ENCODE measurements around the gene SRPX2.

SRPX2 gene

DNA sequence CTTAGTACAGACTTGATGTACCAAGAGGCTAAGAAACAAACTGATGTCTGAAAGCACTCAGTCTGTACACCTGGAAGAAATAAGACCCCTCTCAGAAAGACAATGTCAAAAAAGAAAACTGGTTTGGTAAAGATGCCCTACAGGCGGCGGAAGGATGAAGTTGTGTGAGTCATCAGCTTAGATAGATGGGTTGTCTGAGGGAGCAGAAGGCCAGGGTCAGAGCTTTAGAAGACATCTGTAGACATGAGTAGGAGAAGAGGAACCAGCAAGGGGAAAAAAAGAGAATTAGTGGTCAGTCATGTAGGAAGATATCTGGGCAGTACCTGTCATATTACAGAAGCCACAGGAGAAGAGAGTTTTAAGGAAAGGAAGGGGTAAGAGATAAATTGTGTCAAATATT, 8.3 kb downstream of the SRPX2 start:
- DNase-seq = no peak

DNA sequence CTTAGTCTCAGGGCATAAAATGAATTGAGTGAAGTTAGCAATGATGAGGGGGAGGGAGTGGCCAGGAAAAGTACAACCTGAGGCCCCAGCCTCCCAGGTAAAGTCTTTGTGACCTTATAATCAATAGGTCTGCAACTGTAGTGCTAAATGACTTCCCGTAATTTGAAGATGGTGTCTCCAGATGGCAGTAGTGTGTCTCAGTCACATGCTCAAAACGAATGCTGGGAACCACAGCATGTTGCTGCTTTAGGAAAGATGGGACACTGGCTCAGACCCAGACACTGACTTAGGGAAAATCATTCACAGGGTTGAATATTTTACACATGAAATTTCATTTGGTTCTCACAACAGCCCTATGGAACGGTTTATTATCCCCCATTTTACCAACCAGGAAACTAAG, 10.3 kb downstream of the SRPX2 start:
- no peak for DNase-seq

DNA sequence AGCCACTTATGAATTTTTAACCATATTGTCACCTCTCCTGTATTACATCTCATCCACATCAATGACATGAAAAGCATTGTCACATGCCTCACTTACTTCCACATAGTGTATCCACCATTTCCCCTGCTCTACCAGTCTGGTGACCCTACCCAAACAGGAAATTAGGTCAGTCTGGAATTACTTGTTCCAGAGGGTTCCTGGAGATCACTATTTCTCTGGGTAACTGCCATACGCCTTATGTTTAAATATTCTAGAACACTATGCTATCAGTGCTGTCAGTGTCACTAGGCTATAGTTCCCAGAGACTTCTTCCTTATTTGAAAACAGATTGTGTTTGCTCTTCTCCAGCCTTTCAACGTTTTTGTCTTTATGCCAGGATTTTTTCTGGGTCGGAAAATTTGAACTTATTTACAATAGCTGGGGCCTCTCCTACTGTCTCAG, 15.0 kb downstream of the SRPX2 start:
- no peak for DNase-seq

DNA sequence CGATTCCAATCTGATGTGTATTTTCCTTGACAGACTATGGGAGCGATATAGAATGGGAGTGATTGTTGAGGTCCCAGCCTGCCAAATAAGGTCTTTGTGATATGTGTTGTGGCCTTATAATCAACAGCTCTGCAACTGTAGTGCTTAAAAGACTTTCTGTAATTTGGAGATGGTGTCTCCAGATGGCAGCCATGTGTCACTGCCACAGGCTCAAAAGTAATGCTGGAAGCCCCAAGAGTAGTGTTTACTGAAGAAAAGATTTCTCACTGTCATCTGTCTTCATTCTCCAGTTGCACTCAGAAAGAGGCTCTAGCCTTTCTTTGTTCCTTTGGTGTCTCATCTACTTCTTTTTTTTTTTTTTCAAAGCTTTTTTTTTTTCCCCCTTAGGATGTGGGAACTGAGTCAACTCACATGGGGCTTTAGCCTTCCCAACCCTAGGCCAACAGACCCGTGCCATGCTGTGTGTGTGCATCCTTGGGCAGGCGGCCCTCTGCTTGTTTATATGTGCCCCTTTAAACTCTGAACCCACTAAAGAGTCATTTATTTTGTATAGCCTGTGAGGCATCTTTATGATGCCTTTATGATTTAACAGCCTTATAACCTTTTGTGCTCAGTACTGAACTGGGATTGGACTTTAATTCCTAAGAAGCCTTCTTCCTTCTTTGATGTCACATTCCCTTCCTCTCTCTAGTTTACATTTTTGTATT, 15.6 kb downstream of the SRPX2 start:
- DNase-seq = no peak

DNA sequence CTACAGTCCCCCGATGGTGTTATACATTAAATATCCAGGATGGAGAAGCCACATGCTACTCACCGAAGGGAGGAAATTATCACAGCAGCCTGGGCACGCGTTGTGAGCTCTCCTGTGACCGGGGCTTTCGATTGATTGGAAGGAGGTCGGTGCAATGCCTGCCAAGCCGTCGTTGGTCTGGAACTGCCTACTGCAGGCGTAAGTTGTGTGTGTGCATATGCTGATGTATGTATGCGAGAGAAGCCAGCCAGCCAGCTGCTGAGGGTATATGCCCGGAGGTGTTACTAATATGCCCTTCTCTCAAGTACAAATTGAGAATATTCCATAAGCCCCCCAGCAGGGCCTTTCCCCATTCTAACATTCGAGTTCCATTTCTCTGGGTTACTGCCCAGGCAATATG, 18.2 kb downstream of the SRPX2 start:
- no peak for DNase-seq

DNA sequence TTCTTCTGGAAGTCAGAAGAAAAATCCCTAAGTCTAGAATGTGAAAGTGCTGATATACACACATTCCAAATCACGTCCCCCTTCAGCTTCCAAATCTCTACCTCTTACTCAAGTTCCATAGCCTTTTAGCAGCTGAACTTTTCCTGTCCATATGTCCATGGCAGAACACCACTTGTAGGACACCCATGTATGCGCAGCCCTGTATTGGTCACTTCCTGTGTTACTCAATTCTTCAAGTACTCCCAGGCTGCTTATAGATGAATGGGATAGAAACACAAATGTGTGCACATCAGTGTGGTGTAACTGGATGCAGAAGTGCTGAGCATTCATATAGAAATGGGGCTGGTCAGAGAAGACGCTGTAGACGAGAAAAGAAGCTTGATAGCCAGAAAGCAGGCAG, 18.8 kb downstream of the SRPX2 start:
- DNase-seq = no peak

DNA sequence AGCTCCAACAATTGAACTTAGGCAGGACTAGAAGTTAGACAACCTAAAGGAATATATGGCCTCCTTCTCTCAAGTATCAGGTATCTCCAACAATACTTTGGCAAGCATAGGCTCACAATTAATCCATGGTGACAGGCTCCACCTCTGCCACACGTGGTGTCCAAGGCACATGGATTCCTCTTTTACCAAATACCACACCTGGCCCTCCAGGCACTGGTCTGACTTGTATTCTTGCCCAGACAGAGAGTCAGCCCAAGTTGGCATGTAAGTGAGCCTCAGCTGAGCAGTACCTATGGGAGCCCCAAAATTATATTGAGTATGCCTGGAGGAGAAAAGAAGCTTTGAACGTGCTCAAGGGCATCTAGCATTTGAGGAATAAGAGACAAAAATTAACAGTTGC, 19.6 kb downstream of the SRPX2 start:
- DNase-seq = no peak

DNA sequence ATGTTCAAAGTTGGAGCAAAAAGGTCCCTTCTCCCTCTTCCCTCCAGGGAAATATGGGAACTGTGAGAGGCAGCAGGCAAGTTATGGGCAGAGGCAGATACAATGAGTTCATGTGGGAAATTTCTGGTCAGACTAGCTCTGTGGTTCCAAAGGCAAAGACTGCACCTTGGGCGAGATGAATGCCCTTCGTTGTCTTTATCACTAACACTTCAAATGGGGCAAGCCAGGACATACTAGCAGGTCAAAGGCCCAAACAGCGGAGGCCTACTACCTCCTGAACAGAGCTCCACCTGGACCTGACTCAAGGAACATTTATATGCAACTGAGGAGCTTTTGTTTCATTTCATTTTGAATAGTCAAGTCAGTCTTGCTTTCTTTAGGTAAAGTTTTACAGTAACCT, 29.0 kb downstream of the SRPX2 start:
- DNase-seq = no peak

DNA sequence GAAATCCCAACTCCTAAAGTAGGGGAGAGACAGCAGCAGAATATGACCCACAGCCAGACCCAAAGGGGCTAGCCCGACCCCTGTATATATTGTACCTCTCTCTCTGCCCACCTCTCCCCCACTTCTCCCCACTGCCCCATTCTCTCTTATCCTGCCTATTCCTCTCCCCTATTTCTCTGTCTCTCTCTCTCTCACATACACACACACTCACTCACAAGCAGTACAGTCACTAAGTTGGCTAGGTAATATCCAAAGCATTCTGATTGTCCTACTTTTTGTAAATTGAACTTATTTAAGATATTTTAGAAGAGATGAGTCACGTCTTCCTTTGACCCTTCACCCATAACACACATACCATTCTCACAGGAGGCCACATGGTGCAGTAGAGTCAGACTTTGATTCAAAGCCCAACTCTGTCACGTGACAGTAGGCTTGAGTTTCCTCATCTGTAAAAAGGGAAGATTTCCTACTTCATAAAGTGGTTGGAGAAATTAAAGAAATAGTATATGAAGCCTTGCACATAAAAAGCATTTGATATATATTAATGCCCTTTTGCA, 29.5 kb downstream of the SRPX2 start:
- DNase-seq = no peak

DNA sequence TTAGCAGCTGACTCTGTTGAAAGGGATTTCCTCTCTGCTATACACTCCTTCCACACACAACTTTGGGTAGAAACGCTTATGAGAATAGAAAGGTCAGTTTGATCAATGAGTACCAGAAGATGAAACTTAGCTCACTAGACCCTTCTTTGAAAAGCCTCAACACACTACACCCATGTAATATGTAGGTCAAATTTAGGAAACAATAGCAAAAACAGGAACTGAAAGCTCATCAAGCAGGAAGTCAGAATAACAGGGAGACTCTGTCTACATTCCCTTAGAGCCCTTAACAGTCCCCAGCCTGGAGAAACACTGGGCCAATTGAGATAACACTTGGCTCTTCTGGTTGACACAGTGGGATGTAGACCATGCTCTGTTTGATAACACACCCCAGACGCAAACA, 30.7 kb downstream of the SRPX2 start:
- DNase-seq = no peak

DNA sequence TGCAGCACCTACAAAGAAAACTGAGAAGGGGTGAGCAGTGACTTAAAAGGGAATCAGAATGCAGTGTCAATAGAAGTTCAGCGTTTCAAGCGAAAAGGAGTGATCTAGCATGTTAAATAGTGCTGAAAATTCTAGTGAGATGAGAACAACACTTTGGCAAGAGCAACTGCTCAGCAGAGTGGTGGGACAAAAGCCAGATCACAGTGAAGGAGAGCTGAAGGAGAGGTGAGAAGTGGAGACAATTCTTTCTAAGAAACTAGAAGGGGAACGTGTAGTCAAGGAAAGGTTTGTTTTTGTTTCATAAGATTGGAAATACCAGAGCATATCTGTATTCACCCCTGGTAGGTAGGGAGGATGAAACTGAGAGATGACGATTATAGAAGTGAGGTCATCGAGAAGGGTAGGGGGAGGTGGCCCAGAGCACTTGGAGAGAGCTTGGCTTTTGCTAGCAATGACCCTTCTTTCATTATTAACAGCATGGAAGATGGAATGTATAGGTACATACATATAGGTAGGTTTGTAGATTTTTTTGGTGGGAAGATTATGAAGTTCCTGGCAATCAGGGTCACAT, 33.7 kb downstream of the SRPX2 start:
- DNase-seq = no peak

DNA sequence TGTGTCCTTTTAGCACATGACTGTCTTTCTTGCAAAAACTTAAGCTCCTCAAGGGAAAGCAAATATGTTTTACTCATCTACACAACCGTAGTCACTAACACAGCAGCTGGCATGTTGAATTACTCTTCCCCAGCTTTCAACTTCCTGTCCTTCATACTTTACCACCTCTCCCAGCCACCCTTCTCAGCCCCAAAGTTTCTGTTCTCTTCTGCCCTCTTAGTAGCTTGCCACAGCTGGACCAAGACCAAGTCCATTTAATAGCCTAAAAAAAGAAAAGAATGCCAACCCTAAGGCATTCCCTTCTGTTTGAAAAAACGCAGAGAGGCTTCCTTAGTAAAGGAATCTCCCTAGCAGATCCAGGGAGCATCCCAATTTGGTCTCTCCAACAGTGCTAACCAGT, 36.8 kb downstream of the SRPX2 start:
- no peak for DNase-seq

DNA sequence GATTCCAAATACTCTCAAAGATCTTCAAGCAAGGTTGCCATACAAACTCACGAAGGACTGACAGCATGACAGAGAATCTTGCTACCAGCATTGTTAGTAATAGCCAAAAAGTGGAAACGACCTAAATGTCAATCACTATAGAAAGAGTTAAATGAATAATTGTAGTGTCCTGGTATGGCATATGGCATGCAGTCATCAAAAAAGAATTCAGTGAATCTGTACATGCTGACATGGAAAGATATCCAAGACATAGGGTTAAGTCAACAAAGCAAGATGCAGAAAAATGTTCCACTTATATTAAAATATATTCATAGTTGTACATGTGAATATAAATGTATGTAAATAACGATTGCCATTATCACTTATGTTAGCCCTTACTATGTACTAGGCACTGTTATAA, 37.6 kb downstream of the SRPX2 start:
- no peak for DNase-seq

DNA sequence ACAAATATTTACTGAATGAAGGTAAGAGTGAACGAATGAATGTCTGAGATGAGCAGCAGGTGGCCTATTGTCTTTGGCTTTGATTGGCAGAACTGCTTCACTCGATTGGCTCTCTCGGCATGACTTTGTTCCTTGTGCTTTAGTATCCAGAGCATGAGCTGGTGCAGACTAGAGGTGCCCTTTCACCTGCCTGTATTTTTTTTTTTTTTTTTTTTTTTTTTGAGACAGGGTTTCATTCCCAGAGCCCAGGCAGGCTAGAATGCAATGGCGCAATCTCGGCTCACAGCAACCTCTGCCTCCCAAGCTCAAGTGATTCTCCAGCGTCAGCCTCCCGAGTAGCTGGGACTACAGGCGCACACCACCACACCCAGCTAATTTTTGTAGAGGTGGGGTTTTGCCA, 38.9 kb downstream of the SRPX2 start:
- no peak for DNase-seq

DNA sequence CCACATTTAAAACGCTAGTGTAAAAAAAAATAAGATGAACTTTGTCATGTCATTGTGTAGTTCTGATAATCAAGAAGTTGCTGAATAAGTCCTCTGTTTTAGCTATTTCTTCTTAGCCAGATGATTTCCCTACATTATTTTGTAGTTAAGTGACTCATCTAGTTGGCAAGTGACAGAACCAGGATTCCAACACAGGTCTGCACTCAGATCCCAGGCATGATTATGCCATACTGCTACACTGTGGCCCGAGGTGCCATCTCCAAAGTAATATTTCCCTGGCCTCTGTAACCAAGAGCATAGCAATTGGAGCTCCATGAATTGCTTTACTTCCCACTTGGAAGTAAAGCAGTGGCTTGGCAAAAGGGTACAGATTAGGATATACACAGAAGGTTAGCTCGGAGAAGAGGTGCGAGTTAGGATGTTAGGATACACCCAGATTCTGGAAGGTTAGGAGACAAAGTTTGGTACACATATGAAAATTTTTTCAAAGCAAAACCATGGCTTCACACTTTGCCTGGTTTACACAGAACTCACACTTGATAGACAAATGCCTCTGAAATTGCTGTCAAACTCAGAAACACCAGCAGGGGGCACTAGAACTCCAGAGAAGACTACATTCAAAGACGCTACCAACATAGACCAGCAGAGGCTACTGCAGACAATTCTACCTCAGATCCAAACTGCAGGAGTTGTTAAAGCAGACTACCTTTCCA, 41.4 kb downstream of the SRPX2 start:
- peak; percentile 49 for DNase-seq

DNA sequence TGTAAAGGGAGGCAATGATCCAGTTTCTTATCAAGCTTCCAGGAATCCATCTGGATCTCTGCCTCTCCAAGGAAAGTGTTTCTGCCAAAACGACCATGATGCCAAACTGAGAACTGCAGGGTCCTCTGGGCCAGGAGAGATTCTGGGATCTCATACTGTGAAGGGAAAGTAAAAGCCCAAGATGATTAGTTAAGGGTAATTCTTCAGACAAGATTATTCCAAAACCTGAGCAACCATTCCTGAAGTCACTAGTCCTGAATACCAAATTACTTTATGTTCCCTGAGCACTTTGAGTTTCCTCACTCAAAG, 42.0 kb downstream of the SRPX2 start:
- DNase-seq = no peak

DNA sequence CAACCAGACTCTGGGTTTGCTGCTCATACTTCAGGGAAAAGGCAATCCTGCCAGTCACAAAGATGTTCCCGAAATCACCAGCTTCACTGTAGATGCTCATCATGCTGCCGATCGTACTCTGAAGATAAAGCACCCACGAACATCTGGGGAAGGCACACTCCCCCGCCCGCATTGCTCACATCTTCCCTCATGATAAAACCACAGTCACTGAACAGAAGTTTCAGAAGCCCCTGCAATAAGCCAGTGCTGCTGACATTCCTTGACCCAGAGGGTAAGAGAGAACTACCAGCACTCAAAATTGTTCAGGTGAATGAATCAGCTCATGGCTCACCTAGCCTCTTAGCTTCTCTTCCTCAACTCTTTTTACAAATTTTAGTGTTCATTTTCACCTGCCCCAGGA, 43.1 kb downstream of the SRPX2 start:
- no peak for DNase-seq

DNA sequence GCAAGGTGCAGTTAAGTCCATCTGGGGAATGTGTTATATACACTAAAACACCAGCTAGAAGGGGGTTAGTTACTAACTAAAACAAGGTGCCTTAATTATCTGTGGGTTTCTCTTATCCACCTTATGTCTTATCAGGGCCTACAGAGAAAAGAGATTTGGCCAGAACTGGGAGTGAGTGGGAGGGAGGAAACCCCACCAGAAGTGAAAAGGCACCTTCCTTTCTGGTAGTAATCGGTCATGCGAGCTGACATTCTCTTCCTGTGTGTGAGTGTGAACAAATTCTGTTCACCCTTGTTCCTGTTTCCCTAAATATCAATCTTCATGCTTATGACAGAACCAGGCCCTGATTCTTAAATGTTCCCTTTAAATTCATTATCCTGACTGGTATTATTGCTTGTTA, 43.5 kb downstream of the SRPX2 start:
- DNase-seq = no peak

DNA sequence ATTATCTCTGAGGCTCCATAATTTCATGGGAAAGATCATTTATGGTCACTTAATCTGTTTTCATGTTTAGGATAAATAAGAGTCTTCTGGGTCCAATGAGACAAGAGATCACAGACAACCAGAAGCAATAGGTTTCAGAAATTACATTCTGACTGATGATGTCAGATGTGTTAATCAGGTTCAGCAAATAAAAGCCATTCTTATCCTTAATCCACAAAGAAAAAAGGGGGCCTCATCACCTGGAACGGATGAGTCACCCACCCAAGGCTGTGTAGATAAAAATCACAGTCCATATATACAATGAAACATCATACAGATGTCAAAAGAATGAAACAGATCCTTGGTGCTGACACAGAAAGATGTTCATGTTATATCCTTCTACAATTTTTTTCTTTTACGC, 51.3 kb downstream of the SRPX2 start:
- no peak for DNase-seq

DNA sequence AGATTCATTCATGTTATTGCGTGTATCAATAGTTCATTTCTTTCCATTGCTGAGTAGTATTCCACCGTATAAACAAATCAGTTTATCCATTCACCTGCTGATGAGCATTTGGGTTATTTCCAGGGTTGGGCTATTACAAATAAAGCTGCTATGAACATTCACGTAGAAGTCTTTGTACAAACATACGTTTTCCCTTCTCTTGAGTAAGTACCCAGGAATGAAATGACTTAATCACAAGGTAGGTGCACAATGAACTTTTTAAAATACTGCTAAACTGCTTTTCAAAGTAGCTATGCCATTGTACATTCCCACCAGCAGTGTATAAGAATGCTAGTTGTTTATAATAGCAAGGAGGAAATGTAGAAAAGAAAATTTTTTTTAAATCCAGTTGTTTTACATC, 52.0 kb downstream of the SRPX2 start:
- no peak for DNase-seq

DNA sequence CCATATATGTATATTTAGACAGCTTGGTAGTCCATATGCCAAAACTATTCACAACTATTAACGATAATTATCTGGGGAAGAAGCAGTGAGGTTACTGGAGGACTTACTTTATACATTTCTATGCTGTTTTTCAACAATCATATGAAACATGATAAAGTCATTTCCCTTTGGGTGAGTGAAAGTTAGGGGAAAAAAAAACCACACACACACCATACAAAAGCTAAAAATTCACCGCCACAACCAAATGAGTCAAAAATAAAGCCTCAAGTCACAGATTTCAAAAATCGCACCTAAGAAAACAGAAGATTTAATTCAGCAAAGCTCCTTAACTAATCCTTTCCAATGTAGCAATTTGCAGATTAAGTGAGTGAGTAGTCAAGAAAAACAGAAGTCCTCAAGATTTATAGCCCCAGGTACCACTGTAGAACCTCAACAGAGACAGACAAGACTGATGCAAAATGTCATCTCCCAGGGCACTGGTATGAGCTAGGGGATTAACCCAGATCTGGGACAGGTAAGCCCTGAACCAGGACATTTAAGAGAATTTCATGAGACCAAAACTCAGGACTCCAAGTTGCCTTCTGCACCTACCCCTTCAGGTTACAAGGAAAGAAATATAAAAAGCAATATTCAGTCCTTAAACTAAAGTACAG, 52.8 kb downstream of the SRPX2 start:
- DNase-seq = no peak

DNA sequence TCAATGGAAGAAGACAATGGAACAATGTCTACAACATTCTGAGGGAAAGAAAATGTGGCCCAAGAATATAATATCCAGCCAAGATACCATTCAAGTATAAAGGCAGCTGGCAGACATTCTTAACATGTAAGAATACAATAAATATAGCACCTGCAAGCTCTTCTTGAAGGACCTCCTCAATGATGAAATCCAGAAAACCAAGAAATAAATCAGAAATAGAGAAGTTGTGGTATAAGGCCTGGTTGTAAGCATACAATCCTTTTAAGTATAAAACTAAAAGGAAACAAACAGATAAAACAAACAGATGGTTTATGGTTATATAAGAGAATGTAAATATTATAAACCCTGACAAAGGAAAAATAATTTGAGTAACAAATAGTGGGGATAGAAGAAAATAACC, 54.6 kb downstream of the SRPX2 start:
- DNase-seq = no peak

DNA sequence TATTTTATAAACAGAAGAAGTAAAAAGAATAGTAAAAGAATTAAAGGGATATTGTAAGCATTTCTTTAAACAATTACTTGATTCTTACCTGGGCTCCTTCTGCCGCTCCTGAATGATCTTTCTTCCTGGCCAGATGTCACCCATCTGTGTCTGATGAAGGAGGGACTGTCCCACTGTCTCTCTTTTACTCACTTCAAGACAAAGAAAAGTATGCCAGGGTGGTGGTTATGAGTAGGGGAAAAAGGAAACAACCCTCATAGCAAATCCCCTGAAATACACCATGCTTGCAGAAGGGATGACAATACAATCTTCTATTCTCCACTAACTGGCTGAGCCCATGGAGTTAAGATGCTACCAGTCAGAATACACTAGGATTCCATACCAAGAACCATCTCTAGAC, 56.8 kb downstream of the SRPX2 start:
- no peak for DNase-seq

Data from T-helper 9 cell (primary cell).